Epidermal melanocyte (primary cell): ENCODE data around the gene MFAP2.

Source experiments
- DNase-seq: peaks from one replicate; pipeline ENCODE4 v3.0.0; 2011; ENCODE audit warnings: low spot score; ENCODE audit not compliant: insufficient read length

Gene MFAP2

GRCh38 chr1:16980473-16981268 lies at the start of gene MFAP2:
MFAP2 (minus strand) TSS chr1:16980620; CDS start chr1:16978273, 2,347 bp downstream.
- DNase-seq, result peak; percentile 88

GRCh38 chr1:17030206-17030605 lies 49.8 kb upstream of the MFAP2 start:
- no peak for DNase-seq

GRCh38 chr1:17028662-17029188 lies 48.3 kb upstream of the MFAP2 start:
- no peak for DNase-seq

- no peak for DNase-seq
These were observed 47.5 kb upstream of the MFAP2 start for GRCh38 chr1:17027900-17028299.

- DNase-seq, result no peak
These were observed 47.0 kb upstream of the MFAP2 start for GRCh38 chr1:17027403-17027802.

GRCh38 chr1:17024721-17025120 lies 44.3 kb upstream of the MFAP2 start:
- no peak for DNase-seq

- no peak for DNase-seq
These were observed 43.2 kb upstream of the MFAP2 start for GRCh38 chr1:17023573-17023972.

GRCh38 chr1:17023102-17023501 lies 42.7 kb upstream of the MFAP2 start:
- DNase-seq, result no peak

GRCh38 chr1:17021896-17022295 lies 41.5 kb upstream of the MFAP2 start:
- DNase-seq, result no peak

GRCh38 chr1:17020502-17020901 lies 40.1 kb upstream of the MFAP2 start:
- DNase-seq, result no peak

- DNase-seq, result no peak
These were observed 38.4 kb upstream of the MFAP2 start for GRCh38 chr1:17018849-17019248.

- DNase-seq, result no peak
These were observed 37.0 kb upstream of the MFAP2 start for GRCh38 chr1:17017435-17017834.

- DNase-seq, result no peak
These were observed 35.9 kb upstream of the MFAP2 start for GRCh38 chr1:17016317-17016661.

- no peak for DNase-seq
These were observed 34.5 kb upstream of the MFAP2 start for GRCh38 chr1:17014671-17015567.

- no peak for DNase-seq
These were observed 33.3 kb upstream of the MFAP2 start for GRCh38 chr1:17013491-17014320.

- no peak for DNase-seq
These were observed 32.5 kb upstream of the MFAP2 start for GRCh38 chr1:17012775-17013490.

GRCh38 chr1:17011439-17012307 lies 31.3 kb upstream of the MFAP2 start, which contains the start of gene ATP13A2:
ATP13A2 (minus strand) TSS chr1:17011928; CDS start chr1:17011738, 190 bp downstream.
- peak; percentile 67 for DNase-seq

GRCh38 chr1:17011092-17011438 lies 30.6 kb upstream of the MFAP2 start:
- no peak for DNase-seq

GRCh38 chr1:17009706-17010105 lies 29.3 kb upstream of the MFAP2 start:
- DNase-seq, result no peak
